ENCODE measurements around the gene SVOP.
"Not testable (repeated sequence)": the region's sequence is repeated elsewhere in the genome, so short reads cannot be mapped to it uniquely, and the experiment has no call there.

The SVOP gene

DNA sequence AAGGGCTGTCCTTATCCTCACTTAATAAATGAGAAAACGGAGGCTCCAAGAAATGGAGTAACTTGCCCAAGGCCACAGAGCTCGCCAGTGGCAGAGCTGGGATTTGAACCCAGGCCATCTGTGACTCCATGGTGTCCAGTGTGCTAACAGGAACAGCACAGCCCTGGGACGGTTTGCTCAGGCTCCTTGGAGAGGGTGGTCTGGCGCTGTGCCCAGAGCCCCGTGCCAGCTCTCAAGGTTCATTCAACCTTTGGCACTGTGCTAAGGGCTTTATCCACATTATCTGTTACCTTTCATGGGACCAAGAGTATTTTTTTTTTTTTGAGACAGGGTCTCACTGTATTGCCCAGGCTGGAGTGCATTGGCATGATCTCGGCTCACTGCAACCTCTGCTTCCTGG is 132.8 kb downstream of the SVOP start:
- no peak for DNase-seq (ENCODE audit: low spot score)

DNA sequence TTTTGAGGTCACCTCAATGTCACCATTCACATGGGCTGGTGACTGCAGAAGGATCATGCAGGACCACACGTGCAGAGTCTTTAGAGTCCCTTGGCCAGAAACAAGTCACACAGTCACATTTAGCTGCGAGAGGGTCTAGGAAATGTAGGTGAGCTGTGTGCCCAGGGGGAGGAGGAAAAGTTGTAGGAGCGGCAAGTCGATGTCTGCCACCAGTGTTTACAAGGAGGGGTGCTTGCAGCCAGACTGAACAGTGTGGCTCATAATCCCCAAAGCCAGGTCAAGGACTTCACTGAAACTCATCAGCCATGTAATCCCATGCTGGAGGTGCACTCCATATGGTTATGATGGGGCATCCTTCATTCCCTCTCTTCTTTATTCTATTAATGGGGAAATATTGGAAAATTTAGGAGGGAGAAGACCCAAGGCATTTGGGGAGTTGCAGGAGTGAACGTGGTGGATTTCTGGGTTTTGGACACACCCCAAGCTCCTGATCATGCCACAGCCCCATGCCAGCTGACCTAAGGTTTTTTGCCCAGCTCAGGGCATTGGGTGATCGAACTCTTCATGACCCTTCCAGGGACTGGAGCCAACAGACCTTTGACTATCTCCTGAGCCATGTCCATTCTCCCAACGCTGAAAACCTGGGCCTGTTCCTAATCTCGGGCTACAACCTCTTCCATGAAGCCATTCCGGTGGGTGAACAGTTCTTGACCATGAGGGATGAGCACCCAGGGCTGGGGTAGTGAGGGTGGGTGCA is 133.8 kb downstream of the SVOP start:
- DNase-seq (ENCODE audit: low spot score): no peak

- DNase-seq (ENCODE audit: low spot score): peak; percentile 20
Observed at GRCh38 chr12:108884116-108885012, 136.5 kb downstream of the SVOP start.

- no peak for DNase-seq (ENCODE audit: low spot score)
Observed at GRCh38 chr12:108881953-108882352, 138.9 kb downstream of the SVOP start.

- DNase-seq (ENCODE audit: low spot score): peak; percentile 24
Observed at GRCh38 chr12:108879615-108880254, 141.1 kb downstream of the SVOP start, which contains the start of gene DAO. DAO (plus strand) TSS chr12:108880092; CDS start chr12:108885007, 4,915 bp downstream.

- no peak for DNase-seq (ENCODE audit: low spot score)
Observed at GRCh38 chr12:108876550-108876949, 144.3 kb downstream of the SVOP start.

DNA sequence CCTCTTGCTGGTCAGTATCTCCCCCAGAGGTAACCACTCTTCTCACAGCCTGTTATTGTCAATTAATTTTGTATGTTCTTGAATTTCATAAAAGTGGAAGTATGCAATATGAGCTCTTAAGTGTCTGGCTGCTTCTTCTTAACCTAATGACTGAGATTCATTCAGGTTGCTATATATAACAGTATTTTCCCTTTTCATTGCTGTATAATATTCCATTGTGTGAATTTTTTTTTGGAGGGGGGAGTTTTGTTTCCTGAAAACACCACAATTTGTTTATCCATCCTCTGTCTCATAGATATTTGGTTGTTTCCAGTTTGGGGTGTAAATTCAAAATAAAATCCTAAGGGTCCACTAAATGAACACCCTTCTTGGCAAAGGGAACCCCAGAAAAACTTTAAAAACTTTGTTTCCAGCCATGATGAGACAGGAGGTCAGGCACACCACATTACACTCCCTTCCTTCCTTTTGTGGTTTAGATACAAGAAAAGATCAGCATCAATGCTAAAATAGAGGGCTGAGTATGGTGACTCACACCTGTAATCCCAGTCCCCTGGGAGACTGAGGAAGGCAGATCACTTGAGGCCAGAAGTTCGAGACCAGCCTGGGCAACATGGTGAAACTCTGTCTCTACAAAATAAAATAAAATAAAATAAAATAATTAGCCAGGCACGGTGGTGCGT is 145.0 kb downstream of the SVOP start:
- no peak for DNase-seq (ENCODE audit: low spot score)

DNA sequence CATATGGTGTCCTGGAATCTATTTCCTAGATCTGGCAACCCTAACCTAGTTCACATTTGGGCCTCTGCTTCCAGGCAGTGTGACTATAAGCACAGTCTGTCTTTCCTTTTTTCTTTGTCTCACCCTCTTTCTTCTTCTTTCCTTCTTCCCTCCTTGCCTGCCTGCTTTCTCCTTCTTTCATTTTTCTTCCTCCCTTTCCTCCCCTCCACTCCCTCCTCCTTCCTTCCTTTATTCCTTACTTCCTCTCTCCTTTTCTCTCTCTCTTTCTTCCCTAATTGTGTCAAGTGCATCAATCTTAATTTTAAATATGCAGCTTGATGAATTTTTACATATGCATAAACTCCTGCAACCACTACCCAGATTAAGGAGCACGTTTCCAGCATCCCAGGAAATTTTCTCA is 145.6 kb downstream of the SVOP start:
- no peak for DNase-seq (ENCODE audit: low spot score)

GRCh38 chr12:108868781-108869180 is 152.1 kb downstream of the SVOP start:
- no peak for DNase-seq (ENCODE audit: low spot score)

DNA sequence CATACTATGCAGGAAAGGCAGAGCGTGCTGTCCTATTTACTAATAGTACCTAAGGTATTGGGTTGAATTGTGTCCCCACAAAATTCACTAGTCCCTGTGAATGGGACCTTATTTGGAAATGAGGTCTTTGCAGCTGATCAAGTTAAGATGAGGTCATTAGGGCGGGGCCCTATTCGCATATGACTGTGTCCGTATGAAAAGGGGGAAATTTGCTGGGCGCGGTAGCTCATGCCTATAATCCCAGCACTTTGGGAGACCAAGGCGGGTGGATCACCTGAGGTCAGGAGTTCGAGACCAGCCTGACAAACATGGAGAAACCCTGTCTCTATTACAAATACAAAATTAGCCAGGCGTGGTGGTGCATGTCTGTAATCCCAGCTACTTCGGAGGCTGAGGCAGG is 154.8 kb downstream of the SVOP start:
- DNase-seq (ENCODE audit: low spot score): not testable (repeated sequence)

DNA sequence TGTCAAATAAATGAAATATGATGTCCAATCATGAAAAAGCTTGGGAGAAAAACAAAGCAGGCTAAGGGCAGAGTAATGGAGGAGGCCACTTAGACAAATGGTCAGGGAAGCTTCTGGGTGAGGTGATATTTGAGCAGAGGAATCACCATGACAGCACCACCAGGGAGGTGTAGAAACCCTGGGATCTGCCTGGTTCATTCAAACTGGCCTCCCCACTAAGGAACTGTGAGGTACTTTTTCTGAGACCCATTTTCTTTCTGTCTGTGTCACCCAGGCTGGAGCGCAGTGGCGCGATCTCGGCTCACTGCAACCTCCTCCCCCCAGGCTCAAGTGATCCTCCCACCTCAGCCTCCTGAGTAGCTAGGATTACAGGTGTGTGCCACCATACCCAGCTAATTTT is 155.7 kb downstream of the SVOP start:
- DNase-seq (ENCODE audit: low spot score): no peak

GRCh38 chr12:108862588-108862959 is 158.3 kb downstream of the SVOP start:
- DNase-seq (ENCODE audit: low spot score): no peak

DNA sequence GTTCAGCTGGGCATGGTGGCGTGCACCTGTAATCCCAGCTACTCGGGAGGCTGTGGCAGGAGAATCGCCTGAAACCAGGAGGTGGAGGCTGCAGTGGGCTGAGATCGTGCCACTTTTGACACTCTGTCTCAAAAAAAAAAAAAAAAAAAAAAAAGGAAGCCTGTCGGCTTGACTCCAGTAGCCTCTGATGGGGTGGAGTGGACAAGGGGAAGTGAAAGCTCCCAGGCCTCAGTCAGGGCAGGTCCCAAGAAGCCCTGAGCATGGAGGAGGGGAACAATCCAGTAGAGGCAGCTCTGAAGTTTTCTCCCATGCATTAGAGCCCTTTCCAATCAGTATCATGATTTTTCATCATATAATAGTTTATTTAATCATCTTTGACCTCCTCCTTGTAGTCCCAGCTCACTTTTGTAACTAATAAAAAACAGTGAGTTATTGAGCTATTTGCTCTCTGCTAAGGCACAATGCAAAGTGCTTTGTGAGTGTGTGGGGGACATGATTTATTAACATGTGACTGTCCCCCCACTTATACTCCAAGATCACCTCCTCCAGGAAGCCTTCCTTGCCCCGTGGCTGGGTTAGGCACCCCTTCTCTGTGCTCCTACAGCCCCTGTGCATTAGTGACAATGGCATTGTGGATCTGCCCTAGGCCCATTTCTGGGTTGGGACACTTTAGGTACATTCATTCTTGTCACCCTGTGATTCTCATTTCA is 158.8 kb downstream of the SVOP start:
- peak; percentile 57 for DNase-seq (ENCODE audit: low spot score)

GRCh38 chr12:108860443-108860842 is 160.4 kb downstream of the SVOP start:
- no peak for DNase-seq (ENCODE audit: low spot score)

GRCh38 chr12:108859923-108860291 is 161.0 kb downstream of the SVOP start:
- no peak for DNase-seq (ENCODE audit: low spot score)

DNA sequence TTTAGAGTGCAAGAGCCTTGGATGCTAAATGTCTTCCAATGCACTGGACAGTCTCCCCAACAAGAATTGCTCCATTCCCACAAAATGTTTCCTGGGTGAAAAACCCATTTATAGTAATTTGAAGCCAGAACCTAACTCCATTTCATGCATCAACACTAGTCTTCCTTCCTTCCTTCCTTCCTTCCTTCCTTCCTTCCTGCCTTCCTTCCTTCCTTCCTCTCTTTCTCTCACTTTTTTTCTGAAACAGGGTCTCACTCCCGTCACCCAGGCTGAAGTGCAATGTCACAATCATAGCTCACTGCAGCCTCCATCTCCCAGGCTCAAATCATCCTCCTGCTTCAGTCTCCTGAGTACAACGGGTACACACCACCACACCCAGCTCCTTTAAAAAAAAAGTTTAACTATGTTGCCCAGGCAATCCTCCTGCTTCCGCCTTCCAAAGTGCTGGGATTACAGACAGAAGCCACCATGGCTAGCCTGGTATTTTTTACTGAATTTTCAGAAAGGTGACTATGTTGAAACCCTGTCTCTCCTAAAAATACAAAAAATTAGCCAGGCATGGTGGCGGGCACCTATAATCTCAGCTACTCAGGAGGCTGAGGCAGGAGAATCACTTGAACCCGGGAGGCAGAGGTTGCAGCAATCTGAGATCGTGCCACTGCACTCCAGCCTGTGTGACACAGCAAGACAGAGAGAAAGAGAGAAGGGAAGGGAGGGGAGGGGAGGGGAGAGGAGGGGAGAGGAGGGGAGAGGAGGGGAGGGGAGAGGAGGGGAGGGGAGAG is 161.5 kb downstream of the SVOP start:
- DNase-seq (ENCODE audit: low spot score): not testable (repeated sequence)

DNA sequence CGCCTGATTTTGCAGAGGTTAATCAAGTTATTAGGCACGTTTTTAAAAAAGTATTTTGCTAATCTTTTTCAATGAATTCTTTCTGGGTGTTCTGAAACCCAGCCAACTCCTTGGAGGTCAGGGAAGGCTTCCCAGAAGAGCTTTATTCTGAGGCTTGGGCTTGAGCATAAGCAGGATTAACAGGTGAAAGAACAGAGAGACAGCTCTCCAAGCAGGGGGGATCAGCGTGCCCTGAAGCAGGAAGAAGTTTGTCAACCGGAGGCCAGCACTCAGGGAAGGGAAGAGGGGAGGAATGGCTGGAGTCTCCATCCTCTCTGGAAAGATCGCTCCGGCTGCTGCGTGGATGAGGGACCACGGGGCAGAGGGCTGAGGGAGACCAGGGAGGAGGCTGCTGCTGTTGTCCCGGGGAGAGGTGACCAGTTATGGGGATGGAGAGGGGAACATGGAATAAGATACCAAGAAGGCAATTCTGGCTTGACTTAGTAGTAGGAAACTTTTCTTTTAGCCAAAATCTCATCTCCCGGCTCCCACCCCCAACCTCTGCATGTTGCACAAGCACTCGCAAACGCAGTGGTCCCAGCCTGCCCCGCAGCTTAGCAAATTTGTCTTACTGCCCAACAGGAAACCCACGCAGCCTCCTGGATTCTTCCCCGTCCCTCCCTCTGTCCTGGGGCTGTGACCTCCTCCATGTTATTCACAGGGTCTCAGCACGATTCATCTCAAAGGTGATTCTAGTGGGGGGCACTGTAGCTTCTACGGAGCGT is 162.4 kb downstream of the SVOP start:
- no peak for DNase-seq (ENCODE audit: low spot score)

Data from Ammon's horn (tissue), 1 donor.